Endothelial cell of umbilical vein (primary cell): ENCODE measurements around the gene TM4SF4. TPM values are rescaled to one million over a fixed set of nuclear protein-coding genes. Genes with fewer than 3 reads are reported as not detected.

Experiments used
- BruUV-seq: library from RNA; stranded (reverse); fragments of 400-500 nt; replicated peaks from 2 replicates; lab custom pipeline; 2021; lab: Mats Ljungman, UMichigan
- CTCF ChIA-PET: fragments of 300-600, 350-600 bp; sonication (Branson Sonifier 250); formaldehyde crosslinking; loops from one replicate; lab custom pipeline; 2021; ENCODE audit warnings: antibody characterized with exemption, inconsistent platforms; lab: Charles Lee
- POLR2A ChIA-PET: fragments of 300-600, 350-600 bp; sonication (Branson Sonifier 250); formaldehyde crosslinking; loops from one replicate; lab custom pipeline; 2021; ENCODE audit warnings: antibody characterized with exemption, inconsistent platforms; lab: Charles Lee
- DNase-seq: peaks from one replicate; pipeline ENCODE4 v3.0.0-alpha.2; 2011; ENCODE audit warnings: low read depth, low spot score
- FAIRE-seq: peaks from 2 replicates; lab custom pipeline; 2011; peaks lifted over from hg19 to GRCh38; lab: Jason Lieb, UNC
- H2AFZ ChIP-seq: 2 replicates; pipeline ENCODE4 v1.6.0; 2012; ENCODE audit warnings: low read depth, low read length, control low read depth, inconsistent platforms
- H3K27ac ChIP-seq: 2 replicates; pipeline ENCODE4 v1.5.1; 2011; ENCODE audit warnings: low read depth, mild to moderate bottlenecking, control low read depth, low read length, moderate library complexity; ENCODE audit not compliant: insufficient read depth
- H3K27me3 ChIP-seq, 2 experiments: 2 replicates each; pipeline versions ENCODE4 v1.6.0 to v1.6.1; 2011; ENCODE audit warnings: low read length in 2 of 2, mixed read lengths in 1 of 2; ENCODE audit not compliant: control insufficient read depth in 2 of 2, insufficient read depth in 2 of 2
- H3K36me3 ChIP-seq, 2 experiments: 2 replicates in 1 of 2; 3 replicates in 1 of 2; pipeline ENCODE4 v1.5.1; 2011; ENCODE audit warnings: low read length in 2 of 2, mild to moderate bottlenecking in 1 of 2, moderate library complexity in 1 of 2; ENCODE audit not compliant: control insufficient read depth in 2 of 2, insufficient read depth in 2 of 2; ENCODE audit errors: extremely low read depth in 1 of 2
- H3K4me1 ChIP-seq: 3 replicates; pipeline ENCODE4 v1.5.1; 2011; ENCODE audit warnings: mild to moderate bottlenecking, low read length; ENCODE audit not compliant: control insufficient read depth, insufficient read depth; ENCODE audit errors: extremely low read depth
- H3K4me2 ChIP-seq: 2 replicates; pipeline ENCODE4 v1.6.1; 2011; ENCODE audit warnings: low read length, control low read depth, mixed read lengths; ENCODE audit not compliant: insufficient read depth
- H3K4me3 ChIP-seq, 3 experiments: fragments of 200-600 bp in 1 of 3; sonication (generic), shearing (Covaris generic) in 1 of 3; replicated peaks in 1 of 3; 2 replicates each; pipeline ENCODE4 v1.5.1; 2011 to 2016; ENCODE audit warnings: control low read depth in 3 of 3, low read length in 3 of 3, mild to moderate bottlenecking in 2 of 3, inconsistent platforms in 1 of 3, low read depth in 1 of 3, moderate library complexity in 1 of 3; ENCODE audit not compliant: insufficient read depth in 1 of 3
- H3K79me2 ChIP-seq: 2 replicates; pipeline ENCODE4 v1.6.0; 2012; ENCODE audit warnings: low read length, inconsistent platforms; ENCODE audit not compliant: control insufficient read depth, insufficient read depth
- H3K9ac ChIP-seq: replicated peaks from 2 replicates; pipeline ENCODE3; 2011; ENCODE audit warnings: low read length, control low read depth; ENCODE audit not compliant: insufficient read depth; ENCODE audit errors: extremely low read depth
- H3K9me1 ChIP-seq: replicated peaks from 3 replicates; pipeline ENCODE4 v1.6.0; 2011; ENCODE audit warnings: mild to moderate bottlenecking, low read length; ENCODE audit not compliant: control insufficient read depth, insufficient read depth; ENCODE audit errors: extremely low read depth
- H3K9me3 ChIP-seq: replicated peaks from 2 replicates; pipeline ENCODE4 v1.5.1; 2012; ENCODE audit warnings: low read length, inconsistent platforms; ENCODE audit not compliant: control insufficient read depth, insufficient read depth
- H4K20me1 ChIP-seq: replicated peaks from 2 replicates; pipeline ENCODE3; 2011; ENCODE audit warnings: mild to moderate bottlenecking, low read length; ENCODE audit not compliant: control insufficient read depth, insufficient read depth; ENCODE audit errors: extremely low read depth
- CTCF ChIP-seq, 2 donors: IDR thresholded peaks; 1 replicate in 1 of 2; 2 replicates in 1 of 2; pipeline ENCODE4 v1.5.1; 2011; ENCODE audit warnings: low read length in 2 of 2, mild to moderate bottlenecking in 2 of 2, moderate library complexity in 2 of 2, control low read depth in 1 of 2, inconsistent platforms in 1 of 2, low read depth in 1 of 2; ENCODE audit not compliant: insufficient read depth in 1 of 2; ENCODE audit errors: extremely low read depth in 1 of 2
- EZH2 ChIP-seq: IDR thresholded peaks from 2 replicates; pipeline ENCODE4 v1.6.1; 2012; ENCODE audit warnings: borderline replicate concordance, low read depth, mild to moderate bottlenecking, moderate library complexity, low read length, inconsistent platforms; ENCODE audit not compliant: severe bottlenecking
- FOS ChIP-seq: IDR thresholded peaks from 2 replicates; pipeline ENCODE4 v1.6.1; 2011; ENCODE audit warnings: mild to moderate bottlenecking, low read length, moderate library complexity, borderline replicate concordance; ENCODE audit not compliant: insufficient read depth
- GATA2 ChIP-seq: IDR thresholded peaks from 2 replicates; pipeline ENCODE4 v1.7.0; 2011; ENCODE audit warnings: low read depth, mild to moderate bottlenecking, moderate library complexity, mixed read lengths, low read length; ENCODE audit not compliant: insufficient read length, insufficient read depth
- JUN ChIP-seq: IDR thresholded peaks from 2 replicates; pipeline ENCODE4 v1.6.1; 2011; ENCODE audit warnings: borderline replicate concordance, low read depth; ENCODE audit not compliant: insufficient read length, insufficient read depth
- MAX ChIP-seq: IDR thresholded peaks from 2 replicates; pipeline ENCODE4 v1.6.1; 2011; ENCODE audit not compliant: insufficient read depth, insufficient read length
- MYC ChIP-seq: IDR thresholded peaks from one replicate; pipeline ENCODE4 v1.6.1; 2011; ENCODE audit warnings: mild to moderate bottlenecking, low read depth, low read length
- POLR2A ChIP-seq: IDR thresholded peaks from 2 replicates; pipeline ENCODE4 v1.6.1; 2012; ENCODE audit warnings: low read depth, mild to moderate bottlenecking, control low read depth, low read length
- POLR2AphosphoS5 ChIP-seq: IDR thresholded peaks from 2 replicates; pipeline ENCODE4 v1.6.1; 2012; ENCODE audit warnings: low read depth, mild to moderate bottlenecking, control low read depth, low read length, moderate library complexity; ENCODE audit not compliant: insufficient read depth
- dilution Hi-C: fragments of 300-500 bp; cut with MboI; formaldehyde crosslinking; loops from one replicate; pipeline ENCODE4 v1.15.0; 2019; ENCODE audit warnings: low sequenced_read_pairs; ENCODE audit not compliant: extremely low pct_ligation_motif_present
- intact Hi-C: fragments of 100-400 bp; cut with micrococcal nuclease; formaldehyde crosslinking; loops from one replicate; pipeline ENCODE4 v1.10.0; 2022
- polyA plus RNA-seq, 4 experiments: library from polyadenylated mRNA; depleted of rRNA in 3 of 4; stranded (reverse) in 3 of 4; unstranded in 1 of 4; fragments of >200 nt; gene quantifications; 2 replicates each; pipeline versions ENCODE4 v1.2.1 to v1.2.3, GENCODE V29; 2011 to 2012; ENCODE audit warnings: missing spikeins in 1 of 4
- total RNA-seq: library from RNA; stranded (reverse); gene quantifications from 2 replicates; pipeline ENCODE4 v1.2.3, GENCODE V29; 2021

Gene TM4SF4
- total and polyA plus RNA-seq, 2 donors (not counting 3 experiments of a cell fraction or from before 2014, with no cell fraction given), result not detected

- H3K9me1 ChIP-seq, result no peaks in the 10 kb centered on the region
- no peaks in the 10 kb centered on the region for H3K27me3 ChIP-seq
- peaks cover 14% of the 10 kb centered on the region in 2 experiments for H3K36me3 ChIP-seq
- peak overlapping the region; percentile 81 for H3K9ac ChIP-seq
- H3K4me1 ChIP-seq, result peaks cover 79% of the 10 kb centered on the region
- intact Hi-C loops (loop anchor here (1.0 kb wide), 3 partner anchors 12 to 74 kb away; no protein-coding TSS in a partner anchor), dilution Hi-C loops (no loop called here)
- peak; percentile 83 for DNase-seq
- no peaks in the 10 kb centered on the region for H3K9me3 ChIP-seq
- peak overlapping the region; percentile 94 for H3K4me2 ChIP-seq
- FAIRE-seq, result peak; percentile 67
- H4K20me1 ChIP-seq, result no peaks in the 10 kb centered on the region
- TF ChIP-seq MYC (no peak), JUN (peak; percentile 72), POLR2AphosphoS5 (peak; percentile 63), FOS (peak; percentile 66), GATA2 (peak; percentile 75)
- POLR2A ChIA-PET, result interaction anchor here (0.6 to 1.2 kb wide), 2 partner anchors 23 to 115 kb away, joined by 3 to 6 read pairs; partner anchors contain the start of gene WWTR1
- H3K27ac ChIP-seq, result peak overlapping the region; percentile 96
- CTCF ChIA-PET, result interaction anchor here (0.9 to 2.8 kb wide), 4 partner anchors 12 to 58 kb away, joined by 3 to 18 read pairs (median 4); no protein-coding TSS in a partner anchor
- H2AFZ ChIP-seq, result no peak overlapping the region
- TSS peak; percentile 7 for BruUV-seq
- H3K79me2 ChIP-seq, result peaks cover 81% of the 10 kb centered on the region
- peak overlapping the region in 1 of 3 experiments; percentile 20 for H3K4me3 ChIP-seq
These were observed 68.1 kb downstream of the TM4SF4 start for GRCh38 chr3:149542375-149543312.

- Histone ChIP-seq H3K9me3 (no peaks in the 10 kb centered on the region), H2AFZ (no peak overlapping the region), H3K9me1 (no peaks in the 10 kb centered on the region), H3K27me3 (no peaks in the 10 kb centered on the region), H3K4me2 (no peak overlapping the region), H3K4me1 (peaks cover 73% of the 10 kb centered on the region), H3K27ac (peak overlapping the region; percentile 22), H3K9ac (no peak overlapping the region), H3K4me3 (no peak overlapping the region), H4K20me1 (no peaks in the 10 kb centered on the region), H3K79me2 (peaks cover 82% of the 10 kb centered on the region), H3K36me3 (peaks cover 16 to 23% of the 10 kb centered on the region in 2 experiments)
- intact Hi-C loops (no loop called here), dilution Hi-C loops (no loop called here)
- ChIA-PET CTCF (interaction anchor here (0.9 to 2.9 kb wide), 2 partner anchors 12 to 14 kb away, joined by 3 to 13 read pairs; no protein-coding TSS in a partner anchor), POLR2A (no interaction called here)
- TF ChIP-seq JUN (no peak), CTCF (IDR thresholded peaks at IDR 0.05; ENCODE audit: extremely low read depth in 1 of 2, insufficient read depth in 1 of 2, low read depth in 1 of 2, low read length in 2 of 2) (no peak), MAX (no peak), GATA2 (no peak), EZH2 (no peak), POLR2AphosphoS5 (no peak), POLR2A (no peak), MYC (no peak), FOS (no peak)
- FAIRE-seq (no peak), DNase-seq (no peak)
- no TSS peak for BruUV-seq
These were observed 70.6 kb downstream of the TM4SF4 start for GRCh38 chr3:149545049-149545448.
